WERI-Rb-1 (cell line): Measurements from ENCODE around the gene GBP7.

Experiments used
- DNase-seq: peaks from one replicate; pipeline ENCODE4 v3.0.0-alpha.2; 2020
- H3K27ac ChIP-seq: fragments of 250-450 bp; sonication (Bioruptor Pico); 2 replicates; pipeline ENCODE4 v1.5.1; 2020; ENCODE audit warnings: mild to moderate bottlenecking, moderate library complexity
- H3K27me3 ChIP-seq: fragments of 250-450 bp; sonication (Bioruptor Pico); 2 replicates; pipeline ENCODE4 v1.5.1; 2021; ENCODE audit warnings: mild to moderate bottlenecking, low read depth, moderate library complexity; ENCODE audit not compliant: insufficient read depth, severe bottlenecking
- H3K36me3 ChIP-seq: fragments of 250-450 bp; sonication (Bioruptor Pico); 2 replicates; pipeline ENCODE4 v1.5.1; 2020; ENCODE audit warnings: mild to moderate bottlenecking, moderate library complexity
- H3K4me3 ChIP-seq: 2 replicates; pipeline ENCODE4 v1.5.1; 2011; ENCODE audit warnings: low read depth, mild to moderate bottlenecking, control low read depth, low read length
- H3K9me3 ChIP-seq: fragments of 250-450 bp; sonication (Bioruptor Pico); 2 replicates; pipeline ENCODE4 v1.5.1; 2021; ENCODE audit warnings: mild to moderate bottlenecking, moderate library complexity; ENCODE audit not compliant: severe bottlenecking
- CTCF ChIP-seq: IDR thresholded peaks from 2 replicates; pipeline ENCODE4 v1.5.1; 2011; ENCODE audit warnings: low read depth, mild to moderate bottlenecking, control low read depth, inconsistent platforms, low read length

Gene GBP7

GRCh38 chr1:89100412-89100811, 75.4 kb downstream of the GBP7 start:
- no peaks in the 10 kb centered on the region for H3K36me3 ChIP-seq
- TF ChIP-seq CTCF = no peak
- DNase-seq = no peak
- no peaks in the 10 kb centered on the region for H3K27me3 ChIP-seq
- no peak overlapping the region for H3K27ac ChIP-seq
- H3K4me3 ChIP-seq = no peak overlapping the region
- no peaks in the 10 kb centered on the region for H3K9me3 ChIP-seq

- Histone ChIP-seq H3K4me3 (no peak overlapping the region), H3K27me3 (no peaks in the 10 kb centered on the region), H3K27ac (no peak overlapping the region), H3K36me3 (no peaks in the 10 kb centered on the region), H3K9me3 (no peaks in the 10 kb centered on the region)
- DNase-seq = no peak
- TF ChIP-seq CTCF = no peak
Measured at GRCh38 chr1:89098857-89099256, 76.9 kb downstream of the GBP7 start.

- Histone ChIP-seq H3K27me3 (no peaks in the 10 kb centered on the region), H3K27ac (no peak overlapping the region), H3K4me3 (no peak overlapping the region), H3K36me3 (no peaks in the 10 kb centered on the region), H3K9me3 (no peaks in the 10 kb centered on the region)
- TF ChIP-seq CTCF = no peak
- no peak for DNase-seq
Measured at GRCh38 chr1:89095737-89096136, 80.1 kb downstream of the GBP7 start.

GRCh38 chr1:89089962-89090361, 85.8 kb downstream of the GBP7 start:
- no peak for DNase-seq
- TF ChIP-seq CTCF = no peak
- H3K36me3 ChIP-seq = no peaks in the 10 kb centered on the region
- peaks cover 3% of the 10 kb centered on the region for H3K27me3 ChIP-seq
- no peak overlapping the region for H3K27ac ChIP-seq
- no peaks in the 10 kb centered on the region for H3K9me3 ChIP-seq
- H3K4me3 ChIP-seq = no peak overlapping the region

GRCh38 chr1:89088572-89088971, 87.2 kb downstream of the GBP7 start:
- no peak for DNase-seq
- H3K9me3 ChIP-seq = no peaks in the 10 kb centered on the region
- H3K27ac ChIP-seq = no peak overlapping the region
- no peak overlapping the region for H3K4me3 ChIP-seq
- no peaks in the 10 kb centered on the region for H3K36me3 ChIP-seq
- peaks cover 7% of the 10 kb centered on the region for H3K27me3 ChIP-seq
- TF ChIP-seq CTCF = no peak

GRCh38 chr1:89087241-89087640, 88.6 kb downstream of the GBP7 start:
- no peaks in the 10 kb centered on the region for H3K36me3 ChIP-seq
- peaks cover 7% of the 10 kb centered on the region for H3K27me3 ChIP-seq
- no peak overlapping the region for H3K4me3 ChIP-seq
- no peak overlapping the region for H3K27ac ChIP-seq
- H3K9me3 ChIP-seq = no peaks in the 10 kb centered on the region
- TF ChIP-seq CTCF = no peak
- no peak for DNase-seq
